ENCODE data around the gene RAD18.

- TF ChIP-seq, protein P1, sequence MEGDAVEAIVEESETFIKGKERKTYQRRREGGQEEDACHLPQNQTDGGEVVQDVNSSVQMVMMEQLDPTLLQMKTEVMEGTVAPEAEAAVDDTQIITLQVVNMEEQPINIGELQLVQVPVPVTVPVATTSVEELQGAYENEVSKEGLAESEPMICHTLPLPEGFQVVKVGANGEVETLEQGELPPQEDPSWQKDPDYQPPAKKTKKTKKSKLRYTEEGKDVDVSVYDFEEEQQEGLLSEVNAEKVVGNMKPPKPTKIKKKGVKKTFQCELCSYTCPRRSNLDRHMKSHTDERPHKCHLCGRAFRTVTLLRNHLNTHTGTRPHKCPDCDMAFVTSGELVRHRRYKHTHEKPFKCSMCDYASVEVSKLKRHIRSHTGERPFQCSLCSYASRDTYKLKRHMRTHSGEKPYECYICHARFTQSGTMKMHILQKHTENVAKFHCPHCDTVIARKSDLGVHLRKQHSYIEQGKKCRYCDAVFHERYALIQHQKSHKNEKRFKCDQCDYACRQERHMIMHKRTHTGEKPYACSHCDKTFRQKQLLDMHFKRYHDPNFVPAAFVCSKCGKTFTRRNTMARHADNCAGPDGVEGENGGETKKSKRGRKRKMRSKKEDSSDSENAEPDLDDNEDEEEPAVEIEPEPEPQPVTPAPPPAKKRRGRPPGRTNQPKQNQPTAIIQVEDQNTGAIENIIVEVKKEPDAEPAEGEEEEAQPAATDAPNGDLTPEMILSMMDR (tag by site-specific recombination; IDR thresholded peaks at IDR 0.05) = no peak
- TF ChIP-seq, protein P2, sequence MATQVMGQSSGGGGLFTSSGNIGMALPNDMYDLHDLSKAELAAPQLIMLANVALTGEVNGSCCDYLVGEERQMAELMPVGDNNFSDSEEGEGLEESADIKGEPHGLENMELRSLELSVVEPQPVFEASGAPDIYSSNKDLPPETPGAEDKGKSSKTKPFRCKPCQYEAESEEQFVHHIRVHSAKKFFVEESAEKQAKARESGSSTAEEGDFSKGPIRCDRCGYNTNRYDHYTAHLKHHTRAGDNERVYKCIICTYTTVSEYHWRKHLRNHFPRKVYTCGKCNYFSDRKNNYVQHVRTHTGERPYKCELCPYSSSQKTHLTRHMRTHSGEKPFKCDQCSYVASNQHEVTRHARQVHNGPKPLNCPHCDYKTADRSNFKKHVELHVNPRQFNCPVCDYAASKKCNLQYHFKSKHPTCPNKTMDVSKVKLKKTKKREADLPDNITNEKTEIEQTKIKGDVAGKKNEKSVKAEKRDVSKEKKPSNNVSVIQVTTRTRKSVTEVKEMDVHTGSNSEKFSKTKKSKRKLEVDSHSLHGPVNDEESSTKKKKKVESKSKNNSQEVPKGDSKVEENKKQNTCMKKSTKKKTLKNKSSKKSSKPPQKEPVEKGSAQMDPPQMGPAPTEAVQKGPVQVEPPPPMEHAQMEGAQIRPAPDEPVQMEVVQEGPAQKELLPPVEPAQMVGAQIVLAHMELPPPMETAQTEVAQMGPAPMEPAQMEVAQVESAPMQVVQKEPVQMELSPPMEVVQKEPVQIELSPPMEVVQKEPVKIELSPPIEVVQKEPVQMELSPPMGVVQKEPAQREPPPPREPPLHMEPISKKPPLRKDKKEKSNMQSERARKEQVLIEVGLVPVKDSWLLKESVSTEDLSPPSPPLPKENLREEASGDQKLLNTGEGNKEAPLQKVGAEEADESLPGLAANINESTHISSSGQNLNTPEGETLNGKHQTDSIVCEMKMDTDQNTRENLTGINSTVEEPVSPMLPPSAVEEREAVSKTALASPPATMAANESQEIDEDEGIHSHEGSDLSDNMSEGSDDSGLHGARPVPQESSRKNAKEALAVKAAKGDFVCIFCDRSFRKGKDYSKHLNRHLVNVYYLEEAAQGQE (tag by site-specific recombination; IDR thresholded peaks at IDR 0.05) = no peak
- TF ChIP-seq HIC1 (tag by site-specific recombination; IDR thresholded peaks at IDR 0.05) (no peak), ZNF266 (tag by site-specific recombination; IDR thresholded peaks at IDR 0.05; ENCODE audit: low read depth) (no peak), ZNF76 (tag by site-specific recombination; IDR thresholded peaks at IDR 0.05; ENCODE audit: borderline replicate concordance, low read depth) (no peak)
- TF ChIP-seq, protein P3, sequence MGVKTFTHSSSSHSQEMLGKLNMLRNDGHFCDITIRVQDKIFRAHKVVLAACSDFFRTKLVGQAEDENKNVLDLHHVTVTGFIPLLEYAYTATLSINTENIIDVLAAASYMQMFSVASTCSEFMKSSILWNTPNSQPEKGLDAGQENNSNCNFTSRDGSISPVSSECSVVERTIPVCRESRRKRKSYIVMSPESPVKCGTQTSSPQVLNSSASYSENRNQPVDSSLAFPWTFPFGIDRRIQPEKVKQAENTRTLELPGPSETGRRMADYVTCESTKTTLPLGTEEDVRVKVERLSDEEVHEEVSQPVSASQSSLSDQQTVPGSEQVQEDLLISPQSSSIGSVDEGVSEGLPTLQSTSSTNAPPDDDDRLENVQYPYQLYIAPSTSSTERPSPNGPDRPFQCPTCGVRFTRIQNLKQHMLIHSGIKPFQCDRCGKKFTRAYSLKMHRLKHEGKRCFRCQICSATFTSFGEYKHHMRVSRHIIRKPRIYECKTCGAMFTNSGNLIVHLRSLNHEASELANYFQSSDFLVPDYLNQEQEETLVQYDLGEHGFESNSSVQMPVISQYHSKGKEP (tag by site-specific recombination; IDR thresholded peaks at IDR 0.05) = no peak
Observed at GRCh38 chr3:8841472-8841871, 121.8 kb downstream of the RAD18 start.
